Posterior vena cava (tissue), 2 donors: ENCODE results near the gene UQCC2. TPM values are rescaled to one million over a fixed set of nuclear protein-coding genes. Genes with fewer than 3 reads are reported as not detected.

Experiments used
- DNase-seq: peaks from one replicate; pipeline ENCODE4 v3.0.0-alpha.2; 2020; ENCODE audit warnings: low spot score
- intact Hi-C, 2 donors: fragments of 100-400 bp; cut with DNase I; formaldehyde crosslinking; loops; one replicate each; pipeline versions ENCODE4 v1.14.1 to v1.14.2; 2022 to 2023
- long read RNA-seq, 2 donors: library from polyadenylated mRNA; unstranded; transcript quantifications; one replicate each; pipeline ENCODE4 v2.0.0, GENCODE V29; 2020 to 2021
- total RNA-seq, 2 donors: library from RNA; stranded (reverse); fragmentation: NEBNext Ultra II Directional; extraction: Animal tissue kit (Norgen Biotek cat#: 25700); gene quantifications; one replicate each; pipeline ENCODE4 v1.2.1, GENCODE V29; 2021
- donor health status: DM: yes; HTN: yes; CAD: no.
- donor health status: DM: yes; HTN: yes; CAD: no.

The UQCC2 gene
- total RNA-seq = 10 to 100 TPM; 39.7 to 42.3 TPM
- long read RNA-seq, donor 1, full-length matches to known transcripts = 13 of 13 reads
- long read RNA-seq, donor 1, partial matches to known transcripts = 0 of 13 reads
- long read RNA-seq, donor 1, other reads (novel, unspliced or antisense) = 0 of 13 reads
- long read RNA-seq, donor 2, transcript UQCC2-204 (4 exons, 1,314 nt) = major isoform, 5 of 7 reads
- long read RNA-seq, donor 2, partial matches to known transcripts = 0 of 7 reads
- long read RNA-seq, donor 2, other reads (novel, unspliced or antisense) = 2 of 7 reads

DNA sequence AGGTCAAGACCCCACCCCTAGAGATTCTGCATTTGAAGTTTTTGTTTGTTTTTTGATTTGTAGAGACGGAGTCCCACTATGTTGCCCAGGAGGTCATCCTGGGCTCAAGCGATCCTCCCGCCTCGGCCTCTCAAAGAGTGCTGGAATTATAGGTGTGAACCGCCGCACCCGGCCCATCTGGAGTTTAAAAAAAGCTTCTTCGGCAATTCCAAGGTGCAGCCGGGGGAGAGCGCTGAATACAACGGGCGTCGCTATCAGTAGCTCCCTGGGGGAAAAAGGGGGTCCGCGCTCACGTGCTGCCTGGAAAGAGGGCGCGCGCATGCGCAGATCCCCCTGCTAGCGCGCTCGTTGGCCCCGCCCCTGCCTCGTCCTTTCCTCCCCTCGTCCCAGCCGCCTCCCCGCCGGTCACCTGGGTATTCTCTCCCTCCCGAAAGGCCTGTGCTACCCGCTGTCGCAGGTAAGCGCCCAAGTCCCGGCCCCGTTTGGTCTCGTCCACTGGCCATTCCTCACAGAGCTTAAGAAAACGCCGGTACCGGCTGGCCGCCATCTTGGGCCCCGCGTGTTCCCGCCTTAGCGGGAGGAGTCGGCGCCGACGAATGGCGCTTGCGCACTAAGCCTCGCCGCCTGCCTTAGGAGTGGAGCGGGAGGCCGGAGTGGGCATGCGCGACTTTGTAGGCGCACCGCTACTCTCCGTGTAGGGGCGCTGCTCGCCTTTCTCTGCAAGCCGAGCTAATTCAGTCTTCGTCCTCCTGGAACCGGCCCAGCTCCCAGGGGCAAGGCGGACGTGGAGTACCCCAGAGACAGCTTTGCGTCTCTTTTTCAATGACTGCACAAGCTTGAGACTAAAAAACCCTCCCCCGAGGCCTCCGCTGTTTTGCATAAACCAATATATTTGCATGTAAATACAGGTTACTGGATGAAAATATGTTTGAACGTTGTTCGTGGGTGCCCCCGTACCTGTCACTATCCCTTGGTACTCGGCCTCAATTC lies at the start of gene UQCC2:
Gene UQCC2 (minus strand): TSS at position 561 of the 990 bp plus-strand sequence. CDS start 14 bp downstream, at position 547.
- intact Hi-C loops = no loop called here
- peak; percentile 99 for DNase-seq

DNA sequence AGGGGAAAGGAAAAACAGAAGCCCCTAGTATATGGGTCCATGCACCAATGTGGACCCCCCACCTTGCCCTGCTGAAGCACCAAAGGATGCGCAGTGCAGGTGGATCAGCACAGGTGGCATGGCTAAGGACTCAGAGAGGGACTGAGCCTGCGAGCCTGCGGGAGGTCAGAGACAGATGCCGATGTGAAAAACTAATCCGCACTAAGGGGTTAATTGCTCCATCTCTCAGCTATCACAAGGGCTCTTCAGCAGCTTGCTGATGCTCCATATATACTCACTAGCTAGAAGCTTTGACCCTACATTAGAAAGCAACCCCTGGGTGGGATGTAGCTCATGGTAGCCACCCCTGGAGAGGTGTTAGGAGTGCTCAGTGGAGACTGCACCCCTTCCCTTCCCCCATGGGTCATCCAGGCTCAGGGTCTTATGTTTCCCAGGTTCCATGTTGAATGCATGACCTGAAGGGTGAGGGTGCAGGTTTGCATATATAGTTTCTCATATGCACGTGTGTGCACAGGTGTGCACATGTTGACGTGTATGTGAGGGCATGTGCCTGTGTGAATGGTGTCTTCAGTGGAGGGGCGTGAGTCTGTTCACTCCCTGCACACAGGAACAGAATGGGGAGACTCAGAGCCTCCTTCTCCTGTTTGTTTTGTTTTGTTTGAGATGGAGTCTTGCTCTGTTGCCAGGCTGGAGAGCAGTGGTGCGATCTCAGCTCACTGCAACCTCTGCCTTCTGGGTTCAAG lies 48.6 kb upstream of the UQCC2 start:
- intact Hi-C loops = loop anchor here in 1 of 2 donors (10.0 kb wide), 1 partner anchor 395 kb away; no protein-coding TSS in a partner anchor
- DNase-seq = no peak

DNA sequence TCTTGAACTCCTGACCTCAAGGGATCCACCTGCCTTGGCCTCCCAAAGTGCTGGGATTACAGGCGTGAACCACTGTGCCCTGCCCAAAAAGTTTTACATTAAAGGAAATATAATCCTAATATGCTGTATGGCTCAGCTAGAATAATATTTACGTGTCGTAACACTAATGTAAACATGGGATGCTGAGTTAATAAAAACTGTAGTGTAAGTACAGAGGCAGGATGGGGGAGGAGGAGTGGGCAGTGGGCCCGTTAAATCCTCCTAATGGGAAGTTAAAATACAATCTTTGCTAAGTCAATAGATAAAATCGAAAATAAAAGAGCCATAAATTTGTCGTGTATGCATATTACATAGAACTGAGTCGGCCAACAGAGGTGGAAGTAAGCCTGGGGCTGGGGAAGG lies 47.3 kb upstream of the UQCC2 start:
- intact Hi-C loops = no loop called here
- no peak for DNase-seq

DNA sequence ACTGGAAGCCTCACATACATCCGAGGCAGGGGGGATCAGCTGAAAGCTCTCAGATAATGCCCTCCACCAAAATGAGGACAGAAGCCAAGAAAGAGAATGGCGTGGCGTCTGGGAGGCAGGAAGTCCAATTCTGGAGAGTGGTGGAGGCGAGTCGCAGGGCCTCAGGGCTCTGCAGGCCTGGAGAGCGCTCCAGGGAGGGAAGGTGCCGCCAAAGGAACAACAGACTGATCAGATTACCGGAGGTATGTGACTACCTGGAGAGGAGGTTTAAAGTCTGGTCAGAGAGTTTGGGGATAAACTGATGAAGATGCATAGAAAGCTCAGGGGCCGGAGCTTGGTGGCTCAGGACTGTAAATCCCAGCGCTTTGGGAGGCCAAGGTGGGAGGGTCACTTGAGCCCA lies 46.4 kb upstream of the UQCC2 start:
- no peak for DNase-seq
- intact Hi-C loops = no loop called here

DNA sequence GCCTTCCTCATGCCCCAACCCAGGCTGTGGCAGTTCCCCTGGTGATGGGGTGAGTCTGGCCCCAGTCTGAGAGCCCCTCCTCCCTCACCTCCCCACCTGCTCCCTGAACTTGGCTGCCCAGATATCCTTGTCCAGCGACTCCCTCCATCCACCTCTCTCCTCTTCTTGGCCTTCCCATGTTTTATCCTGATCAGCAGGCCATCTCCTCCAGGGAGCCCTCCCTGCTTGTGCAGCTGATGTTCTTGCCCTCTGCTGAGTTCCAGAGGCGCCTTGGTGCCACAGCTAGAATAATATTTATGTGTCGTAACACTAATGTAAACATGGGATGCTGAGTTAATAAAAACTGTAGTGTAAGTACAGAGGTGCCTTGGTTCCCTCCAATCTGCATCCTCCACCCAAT lies 45.6 kb upstream of the UQCC2 start:
- intact Hi-C loops = no loop called here
- DNase-seq = no peak

DNA sequence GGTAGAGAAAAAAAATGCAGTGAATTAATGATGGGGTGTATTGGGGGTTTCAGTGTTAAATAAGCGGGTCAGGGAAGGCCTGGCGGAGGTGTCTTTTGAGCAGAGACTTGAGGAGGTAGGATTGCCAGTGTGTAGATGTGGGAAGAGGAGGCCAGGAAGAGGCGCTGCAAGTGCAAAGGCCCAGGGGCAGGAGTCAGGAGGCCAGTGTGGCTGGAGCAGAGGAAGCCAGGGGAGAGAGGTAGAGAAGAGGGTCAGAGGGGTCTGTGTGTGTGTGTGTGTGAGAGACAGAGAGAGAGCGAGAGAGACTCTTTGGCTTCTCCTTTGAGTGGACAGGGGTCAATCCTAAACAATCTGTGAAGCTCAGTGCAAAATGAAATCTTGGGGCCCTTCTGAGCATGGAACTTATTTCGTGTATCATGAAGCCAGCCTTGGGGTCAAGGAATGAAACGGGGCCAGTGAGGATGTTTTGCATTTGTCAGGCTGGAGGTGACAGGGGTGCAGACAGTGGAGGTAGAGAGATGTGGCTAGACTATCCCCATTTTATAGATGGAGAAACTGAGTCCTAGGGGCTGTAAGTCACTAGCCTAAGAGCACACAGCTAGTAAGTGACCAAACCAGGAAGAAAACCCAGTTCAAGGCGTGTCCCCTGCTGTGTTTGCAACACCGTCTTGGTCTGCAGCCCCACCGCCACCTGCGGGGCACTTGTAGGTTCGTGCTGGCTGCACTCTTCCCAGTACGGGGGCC lies 44.9 kb upstream of the UQCC2 start:
- intact Hi-C loops = no loop called here
- DNase-seq = no peak

DNA sequence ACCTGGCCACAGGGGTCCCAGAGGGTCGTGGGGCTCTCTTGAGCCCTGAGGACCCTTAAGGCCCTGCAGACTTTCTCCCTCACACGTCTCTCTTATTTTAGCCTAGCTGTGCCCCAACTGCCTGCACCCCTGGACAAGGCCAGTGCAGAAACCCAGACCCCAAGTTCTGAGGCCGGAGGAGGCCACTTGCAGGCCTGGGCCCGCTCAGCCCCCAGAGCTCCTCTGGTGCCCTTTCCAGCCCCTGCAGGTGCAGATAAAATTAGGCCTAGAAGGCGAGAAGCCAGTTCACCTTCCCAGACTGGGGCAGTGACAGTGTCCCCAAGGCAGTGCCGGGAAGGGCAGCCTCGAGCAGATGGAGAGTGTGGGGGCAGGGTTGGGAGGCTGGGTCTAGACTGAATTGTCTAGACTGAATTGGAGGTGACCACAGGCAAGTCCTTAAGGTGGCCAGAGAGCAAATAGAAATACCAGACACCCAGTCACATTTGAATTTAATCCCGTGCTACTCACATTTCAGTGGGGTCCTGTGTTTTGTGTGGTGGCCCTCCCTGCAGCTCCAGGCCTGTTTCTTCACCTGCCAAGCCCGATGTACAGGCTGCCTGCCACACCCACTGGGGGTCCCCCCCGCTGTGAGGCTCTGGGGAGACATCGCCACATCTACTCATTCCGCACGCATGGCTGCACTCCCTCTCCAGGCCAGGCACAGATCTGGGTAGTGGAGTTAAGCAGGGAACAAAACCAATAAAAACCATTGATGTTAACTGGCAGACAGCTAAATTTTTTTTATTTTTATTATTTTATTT lies 43.8 kb upstream of the UQCC2 start:
- intact Hi-C loops = no loop called here
- DNase-seq = no peak

DNA sequence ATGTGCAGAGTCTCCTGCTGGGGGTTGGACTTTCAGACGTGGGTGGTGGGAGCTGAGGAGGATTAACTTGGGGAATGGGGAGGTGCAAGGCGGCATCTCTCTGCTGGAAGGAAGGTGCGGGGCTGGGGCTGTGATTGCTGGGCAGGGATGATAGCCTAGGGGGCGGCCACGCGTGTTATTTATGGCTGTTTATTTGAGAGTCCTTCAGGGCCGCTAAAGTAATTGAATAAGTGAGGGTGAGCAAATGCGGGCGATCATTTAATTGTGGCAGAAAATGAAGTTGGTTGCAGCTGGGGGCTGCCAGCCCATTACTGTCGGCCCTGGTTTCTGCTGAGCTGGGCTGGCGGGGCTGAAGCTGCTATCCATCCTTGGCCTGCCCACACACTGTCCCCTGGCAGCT lies 42.7 kb upstream of the UQCC2 start:
- DNase-seq = no peak
- intact Hi-C loops = no loop called here

DNA sequence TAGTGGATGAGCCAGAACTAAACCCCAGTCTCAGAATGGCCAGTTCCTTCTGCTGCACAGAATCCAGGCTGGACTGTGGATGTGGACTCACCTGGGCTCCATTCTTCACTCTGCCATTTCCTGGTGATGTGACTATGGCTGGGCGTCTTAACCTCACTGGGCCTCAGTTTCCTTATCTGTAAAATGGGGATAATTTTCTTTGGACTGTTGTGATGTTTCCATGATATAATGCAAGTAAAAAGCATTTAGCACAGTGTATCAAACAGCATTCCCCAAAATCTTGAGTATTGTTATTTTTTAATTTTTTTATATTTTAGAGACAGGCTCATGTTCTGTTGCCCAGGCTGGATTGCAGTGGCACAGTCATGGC lies 41.1 kb upstream of the UQCC2 start:
- intact Hi-C loops = loop anchor here in 1 of 2 donors (1.0 kb wide), 1 partner anchor 25 kb away; no protein-coding TSS in a partner anchor

DNA sequence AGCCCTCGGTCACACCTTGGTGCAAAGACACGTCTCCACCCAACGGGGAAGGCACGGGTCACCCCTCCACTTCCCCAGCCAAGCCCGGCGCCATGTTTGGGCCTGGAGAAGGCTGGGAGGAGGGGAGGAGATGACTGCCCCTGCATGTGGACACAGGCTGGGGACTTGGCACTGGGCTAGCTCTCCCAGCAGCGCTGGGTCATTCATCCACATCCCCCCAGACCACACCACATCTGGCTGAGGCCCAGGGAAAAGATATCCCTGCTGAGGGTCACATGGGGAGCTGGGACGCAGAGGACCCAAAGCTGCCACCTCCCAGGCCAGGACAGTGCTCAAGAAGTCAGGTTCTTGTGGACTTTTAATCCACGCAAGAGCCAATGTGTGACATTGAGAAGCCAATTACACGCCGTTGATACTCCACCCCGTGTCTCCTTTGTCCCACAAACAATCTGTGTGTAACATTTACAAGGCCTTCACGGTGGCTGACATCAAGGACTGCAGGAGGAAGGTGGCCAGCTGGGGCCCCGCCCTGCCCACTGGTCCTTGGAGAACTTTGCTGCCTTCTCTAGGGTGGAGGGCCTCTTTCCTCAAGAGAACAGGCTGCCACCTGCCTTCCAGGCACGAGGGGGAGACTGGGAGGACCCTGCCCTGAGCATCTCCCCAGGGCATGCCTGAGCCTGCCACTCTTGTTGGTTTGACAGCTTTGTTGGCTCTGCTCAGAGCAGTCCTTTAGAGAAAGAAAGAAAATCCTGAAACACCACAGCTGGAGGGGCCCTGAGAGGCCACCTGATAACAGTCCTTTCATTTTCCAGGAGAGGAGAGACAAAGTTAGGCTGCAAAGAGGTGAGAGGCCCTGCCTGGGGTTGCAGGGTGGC lies 40.5 kb upstream of the UQCC2 start:
- DNase-seq = no peak
- intact Hi-C loops = loop anchor here in 1 of 2 donors (1.0 kb wide), 1 partner anchor 25 kb away; no protein-coding TSS in a partner anchor

More for the DNA sequence above, 41.1 kb upstream of the UQCC2 start:
- DNase-seq = no peak

DNA sequence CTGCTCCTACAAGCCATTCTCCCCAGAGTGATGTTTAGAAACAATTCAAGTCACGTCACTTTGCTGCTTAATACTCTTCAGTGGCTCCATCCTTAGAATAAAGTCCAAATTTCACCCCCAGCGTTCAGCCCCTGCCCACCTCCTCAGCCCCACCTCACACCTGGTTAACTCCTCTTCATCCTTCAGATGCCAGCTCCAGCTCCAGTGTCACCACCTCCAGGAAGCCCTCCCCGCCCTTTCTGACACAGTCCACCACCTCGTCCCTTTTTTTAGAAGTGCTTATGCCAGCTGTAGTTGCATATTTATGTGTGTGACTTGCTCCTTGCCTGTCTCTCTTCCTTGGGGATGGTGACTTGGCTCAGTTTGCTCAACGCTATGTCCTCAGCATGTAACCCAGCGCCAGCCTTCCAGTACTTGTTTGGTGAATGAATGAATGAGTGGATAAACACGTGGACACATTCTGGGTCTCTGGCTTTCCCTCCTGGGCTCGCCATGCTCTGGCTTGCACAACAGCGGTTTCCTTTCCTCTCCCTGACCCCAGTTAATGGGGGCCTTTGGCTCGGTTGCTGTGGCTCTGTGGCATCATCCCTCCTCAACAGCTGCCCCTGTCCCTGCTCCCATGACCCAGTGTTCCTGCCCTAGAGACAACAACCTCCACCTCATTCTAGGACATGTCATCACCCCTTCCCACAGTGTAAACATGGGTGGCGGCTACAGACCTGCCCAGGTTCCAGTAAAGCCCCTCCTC lies 38.9 kb upstream of the UQCC2 start:
- no peak for DNase-seq
- intact Hi-C loops = no loop called here

DNA sequence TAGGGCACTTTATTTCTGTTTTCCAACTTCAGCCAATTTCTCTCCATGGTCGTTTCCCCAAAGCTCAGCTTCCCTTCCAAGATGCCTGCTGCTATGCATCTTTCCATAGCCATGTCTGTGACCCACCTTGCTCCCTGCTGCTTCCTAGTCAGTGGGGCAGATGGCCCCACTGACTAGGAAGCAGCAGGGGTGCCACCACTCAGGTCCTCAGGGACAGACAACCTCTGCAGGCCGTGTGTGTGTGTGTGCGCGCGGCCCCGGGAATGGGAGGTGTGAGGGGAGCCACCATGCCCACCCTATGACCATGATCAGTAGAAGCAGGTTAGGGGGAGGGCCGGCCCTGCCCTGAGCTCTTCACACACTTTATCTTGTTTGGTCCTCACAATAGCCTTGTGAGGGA lies 37.9 kb upstream of the UQCC2 start:
- DNase-seq = no peak
- intact Hi-C loops = no loop called here

DNA sequence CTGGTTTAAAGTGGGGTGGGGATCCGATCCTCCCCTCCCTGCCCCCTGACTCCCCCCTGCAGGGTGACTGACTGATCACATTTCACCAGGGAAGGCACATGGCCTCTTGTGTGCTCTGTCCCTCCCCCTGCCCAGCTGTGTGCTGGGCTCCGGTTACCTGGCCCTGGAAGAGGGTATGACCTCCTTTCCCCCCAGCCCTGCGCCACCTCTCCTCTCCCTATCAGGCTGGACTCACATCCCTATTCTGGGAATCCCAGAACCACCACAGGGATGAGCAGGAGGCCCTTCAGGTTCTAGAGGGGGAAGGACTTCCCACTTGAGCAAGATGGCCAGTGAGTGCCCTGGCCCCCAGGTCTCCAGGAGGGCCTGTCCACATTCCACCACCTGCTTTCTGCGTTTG lies 37.3 kb upstream of the UQCC2 start:
- intact Hi-C loops = no loop called here
- no peak for DNase-seq

DNA sequence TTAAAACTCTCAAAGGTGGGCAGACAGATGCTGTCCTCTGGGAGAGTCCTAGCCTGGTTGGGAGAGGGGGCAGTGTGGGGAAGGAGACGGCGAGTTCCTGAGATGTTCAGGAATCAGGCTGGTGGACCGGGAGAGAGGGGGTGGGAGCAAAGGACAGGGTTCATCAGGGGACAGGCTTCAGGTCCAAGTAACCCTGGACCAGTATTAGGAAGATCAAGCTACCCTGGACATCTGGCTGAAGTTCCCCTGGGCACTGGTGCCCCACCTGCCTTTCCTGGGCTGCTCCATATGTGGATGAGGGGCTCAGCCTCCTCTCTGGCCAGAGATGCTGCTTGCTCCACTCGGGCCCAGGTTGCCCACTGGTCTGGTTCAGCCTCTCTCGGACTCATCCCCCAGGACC lies 36.3 kb upstream of the UQCC2 start:
- intact Hi-C loops = no loop called here
- no peak for DNase-seq

DNA sequence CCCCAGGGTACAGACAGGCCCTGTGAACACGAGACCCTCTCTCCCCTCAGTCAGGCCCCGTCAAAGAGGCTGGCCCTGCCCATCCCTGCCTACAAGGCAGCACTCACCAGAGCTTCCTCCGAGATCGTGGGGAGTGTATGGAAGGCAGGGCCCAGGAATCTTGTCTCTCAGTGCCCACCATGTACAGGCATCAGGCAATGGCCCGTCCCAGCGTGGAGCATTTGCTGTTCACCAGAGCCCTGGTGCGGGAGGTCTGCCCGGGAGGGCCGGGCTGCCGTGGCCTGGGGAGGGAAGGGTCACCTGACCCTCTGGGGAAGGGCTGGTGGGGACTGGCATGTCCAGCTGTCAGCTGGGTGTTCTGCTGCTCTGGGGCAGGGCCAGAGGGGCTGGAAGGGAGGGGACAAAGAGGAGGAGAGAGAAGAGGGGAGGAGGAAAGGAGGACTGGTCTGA lies 35.2 kb upstream of the UQCC2 start, which contains the start of gene IP6K3:
Gene IP6K3 (minus strand): TSS at position 255 of the 450 bp plus-strand sequence. CDS start 11,429 bp downstream, outside the sequence.
- no peak for DNase-seq
- intact Hi-C loops = no loop called here

DNA sequence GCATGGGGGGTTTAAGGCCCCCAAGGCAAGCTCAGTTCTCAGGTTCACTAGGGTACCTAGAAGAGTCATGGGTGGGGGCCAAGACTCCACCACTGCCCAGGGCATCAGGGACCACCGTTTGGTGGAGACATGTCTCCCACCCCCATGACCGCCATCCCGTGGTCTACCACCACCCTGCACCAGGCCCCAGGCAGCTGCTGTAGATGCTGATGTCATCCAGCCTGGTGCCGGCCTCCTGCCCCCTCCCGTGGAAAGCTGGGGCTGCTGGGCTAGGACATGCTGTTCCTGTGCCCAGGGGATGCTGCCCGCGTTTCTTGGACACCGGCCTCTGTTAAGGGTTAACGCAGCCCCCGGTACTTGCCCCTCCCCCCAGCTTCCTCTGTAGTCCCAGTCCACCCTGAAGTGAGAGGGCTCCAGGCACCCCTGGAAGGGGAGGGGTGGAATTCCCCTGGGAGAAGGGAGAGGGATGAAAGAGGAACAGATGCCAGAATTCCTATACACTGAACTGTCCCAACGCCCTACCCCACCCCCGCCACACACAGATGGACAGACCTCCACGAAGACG lies 34.6 kb upstream of the UQCC2 start:
- intact Hi-C loops = no loop called here
- DNase-seq = no peak
